Dermis microvascular lymphatic vessel endothelial cell (primary cell): ENCODE results near the gene CTTNBP2NL. TPM values are rescaled to one million over a fixed set of nuclear protein-coding genes. Genes with fewer than 3 reads are reported as not detected.
A peak's percentile ranks its signal among the peaks of the same experiment; 100 is the strongest.
"Not testable (repeated sequence)": the region's sequence is repeated elsewhere in the genome, so short reads cannot be mapped to it uniquely, and the experiment has no call there.

ENCODE experiments used
- DNase-seq, 2 donors: peaks; one replicate each; pipeline versions ENCODE4 v3.0.0 to v3.0.0-alpha.2; 2010; ENCODE audit warnings: low read depth in 2 of 2
- total RNA-seq: library from RNA; depleted of rRNA; stranded (reverse); fragments of >200 nt; gene quantifications from 2 replicates; pipeline ENCODE4 v1.2.1, GENCODE V29; 2014

Gene CTTNBP2NL
- total RNA-seq, 1 donor from 2014 or later: 13.0 TPM

DNA sequence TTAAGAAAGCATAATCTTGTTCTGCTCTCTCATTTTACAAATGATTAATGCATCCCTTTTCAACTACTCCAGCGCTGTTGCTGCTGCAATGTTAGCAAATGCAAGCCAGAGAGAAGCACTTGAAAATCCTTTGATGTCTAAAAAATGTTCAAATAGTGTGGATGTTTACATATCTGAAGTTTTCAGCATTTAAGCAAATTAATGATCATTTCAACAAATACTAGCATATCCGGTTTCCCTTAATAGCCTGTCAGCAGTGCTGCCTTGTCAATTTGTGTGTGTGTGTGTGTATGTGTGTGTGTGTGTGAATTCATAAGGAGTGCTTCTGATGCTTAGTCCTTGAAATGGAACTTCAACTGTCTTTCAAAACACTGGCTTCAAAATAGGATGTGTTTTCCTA lies 64.6 kb downstream of the CTTNBP2NL start:
- no peak for DNase-seq

DNA sequence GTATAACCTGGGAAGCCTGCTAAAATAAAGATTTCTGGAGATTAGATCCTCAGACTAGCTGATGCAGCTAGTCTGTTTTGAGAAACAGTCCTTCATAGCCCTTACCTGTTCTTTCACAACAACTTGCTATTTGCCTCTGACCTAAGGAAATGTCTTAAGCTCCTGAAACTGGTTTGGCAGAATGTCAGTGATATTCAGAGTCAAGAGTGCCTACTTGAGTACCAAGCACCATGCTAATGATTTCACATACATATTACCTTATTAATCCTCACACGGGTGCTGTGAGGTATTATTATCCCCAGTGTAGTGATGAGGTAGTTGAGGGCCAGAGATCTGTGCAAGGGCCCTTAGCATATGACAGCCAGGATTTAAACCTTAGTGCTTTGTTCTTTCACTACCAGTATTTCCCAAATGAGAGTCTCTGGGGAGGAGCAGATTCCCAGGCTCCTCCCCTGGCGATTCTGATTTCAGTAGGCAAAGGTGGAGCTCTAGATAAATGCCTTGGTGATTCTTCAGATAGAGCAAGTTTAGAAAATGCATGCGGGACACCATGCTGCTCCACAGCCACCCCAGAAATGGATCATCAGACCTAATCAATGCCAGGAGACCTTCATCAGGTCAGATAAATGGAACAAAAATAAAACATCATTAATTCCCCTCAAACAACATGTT lies 65.3 kb downstream of the CTTNBP2NL start:
- DNase-seq: no peak

DNA sequence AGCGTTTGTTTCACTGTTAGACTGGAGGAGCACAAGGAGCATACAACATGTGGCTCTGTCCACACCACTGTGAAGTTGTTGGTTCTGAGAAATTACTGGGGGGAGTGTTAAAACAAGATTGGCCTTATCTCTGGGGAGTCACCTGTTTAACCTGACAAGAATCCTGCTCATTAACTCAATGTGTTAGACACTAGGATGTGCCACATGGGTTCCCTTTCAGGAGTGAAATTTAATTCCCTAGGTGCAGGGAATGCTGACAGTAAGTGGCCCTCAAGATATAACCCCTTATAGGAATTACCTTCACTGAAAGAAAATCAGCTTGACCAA lies 66.9 kb downstream of the CTTNBP2NL start:
- no peak for DNase-seq

DNA sequence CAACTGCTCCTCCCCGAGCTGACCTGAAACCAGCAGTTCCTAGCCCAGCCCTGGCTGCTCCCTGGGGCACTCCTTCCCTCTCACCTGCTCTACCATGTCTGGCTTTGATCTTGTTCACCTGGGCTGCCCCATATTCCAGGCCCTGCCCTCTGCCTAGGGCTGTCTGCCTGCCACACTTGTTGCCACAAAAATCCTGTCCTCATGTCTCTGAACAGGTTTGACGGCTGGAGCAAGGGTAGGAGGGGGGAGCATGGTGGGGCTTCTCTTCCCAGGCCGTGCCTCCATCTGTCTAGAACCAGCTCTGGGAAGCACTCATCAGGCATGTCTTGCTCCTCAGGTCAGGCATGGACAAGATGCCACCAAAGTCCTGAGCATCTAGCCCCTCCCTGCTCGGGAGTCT lies 68.5 kb downstream of the CTTNBP2NL start:
- DNase-seq: no peak

DNA sequence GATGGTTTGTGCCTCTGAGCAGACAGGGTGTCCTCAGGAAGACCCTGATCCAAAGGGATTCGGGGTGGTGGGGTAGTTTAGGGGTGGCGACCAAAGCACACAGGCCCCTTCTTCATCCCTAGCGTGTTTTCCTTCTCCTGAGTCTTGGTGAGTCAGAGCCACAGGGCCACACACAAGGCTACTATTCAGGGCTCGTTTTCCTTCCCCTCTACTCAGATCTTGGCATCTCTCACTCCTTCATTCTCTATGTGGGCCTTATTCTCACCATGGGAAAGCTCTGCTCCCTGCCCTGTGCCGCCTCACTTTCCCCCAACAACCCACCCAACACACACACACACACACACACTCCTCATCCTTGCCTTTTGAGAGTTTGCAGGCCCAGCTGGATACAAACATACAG lies 69.1 kb downstream of the CTTNBP2NL start:
- DNase-seq: peak in 1 of 2 donors; percentile 78

DNA sequence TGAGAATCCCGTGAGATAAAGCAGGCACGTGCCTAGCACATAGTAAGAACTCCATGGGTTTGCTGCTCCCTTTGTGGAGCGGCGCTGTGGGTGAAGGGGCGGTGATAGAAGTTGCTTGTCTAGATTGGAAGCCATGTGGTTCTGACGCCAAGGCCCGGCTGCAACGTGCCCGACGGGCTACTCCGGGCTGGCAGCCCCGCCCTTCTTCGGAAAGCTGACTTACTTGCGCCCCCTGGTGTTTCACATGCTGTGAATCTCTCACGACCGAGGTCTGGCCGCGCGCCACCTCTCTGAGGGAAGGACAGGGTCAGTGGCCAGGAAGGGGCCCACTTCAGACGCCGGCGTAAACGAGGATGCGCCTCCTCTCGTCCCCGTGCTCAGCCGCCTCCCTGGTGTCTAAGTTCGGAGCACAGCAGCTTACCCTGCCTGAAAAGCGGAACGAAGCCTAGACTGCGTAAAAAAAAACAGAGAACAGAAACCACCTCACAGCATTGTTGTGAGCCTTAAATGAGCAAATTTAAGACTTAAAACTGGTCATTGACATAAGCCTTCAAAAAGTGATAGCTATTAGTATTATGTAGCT lies 70.2 kb downstream of the CTTNBP2NL start:
- DNase-seq: peak; percentile 81 to 95

DNA sequence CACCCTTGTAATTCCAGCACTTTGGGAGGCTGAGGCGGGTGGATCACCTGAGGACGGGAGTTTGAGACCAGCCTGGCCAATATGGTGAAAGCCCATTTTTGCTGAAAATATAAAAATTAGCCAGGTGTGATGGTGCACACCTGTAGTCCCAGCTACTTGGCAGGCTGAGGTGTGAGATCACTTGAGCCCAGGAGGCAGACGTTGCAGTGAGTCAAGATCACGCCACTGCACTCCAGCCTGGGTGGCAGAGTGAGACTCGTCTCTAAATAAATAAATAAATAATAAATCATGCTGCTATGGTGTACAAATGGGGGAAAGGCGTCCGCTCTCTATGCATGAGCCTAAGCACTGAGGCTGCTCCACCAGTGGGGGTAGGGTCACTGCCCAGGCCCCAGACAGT lies 74.3 kb downstream of the CTTNBP2NL start:
- DNase-seq: not testable (repeated sequence)

DNA sequence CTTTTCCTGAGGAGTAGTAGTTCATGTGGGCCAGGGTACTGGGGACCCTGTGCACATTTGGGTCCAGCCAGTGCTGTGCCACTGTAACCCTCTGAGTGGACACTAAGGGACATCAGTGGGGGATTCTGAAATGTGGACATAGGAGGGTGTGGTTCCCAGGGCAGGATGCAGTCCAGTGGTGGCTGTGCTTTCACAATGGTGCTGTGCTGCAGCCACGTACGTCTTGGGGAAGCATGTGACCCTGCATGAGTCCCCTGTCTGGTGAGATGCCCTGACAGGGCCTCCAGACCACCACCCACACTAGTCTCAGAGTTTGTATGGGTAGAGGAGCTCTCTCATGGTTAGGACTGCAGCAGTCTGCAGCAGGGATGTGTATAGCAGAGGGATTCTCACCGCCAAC lies 75.0 kb downstream of the CTTNBP2NL start:
- DNase-seq: no peak

DNA sequence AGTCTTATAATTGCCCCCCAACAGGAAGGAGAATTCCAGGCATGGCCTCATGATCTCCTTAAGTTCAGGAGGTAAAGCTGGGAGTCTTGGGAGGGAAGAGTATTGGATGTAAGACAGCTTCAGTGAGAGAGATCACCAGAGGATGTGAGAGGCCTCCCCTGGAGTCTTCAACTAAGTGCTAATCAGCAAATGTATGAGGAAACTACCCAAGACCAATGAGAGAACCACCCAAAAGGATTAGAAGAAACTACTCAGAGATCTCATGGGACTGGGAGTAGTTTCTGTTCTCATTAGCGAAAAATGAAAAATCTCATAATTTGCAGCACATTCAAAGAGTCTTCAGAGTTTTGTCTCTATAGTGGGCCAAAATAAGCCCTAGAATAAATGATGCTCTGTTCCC lies 76.1 kb downstream of the CTTNBP2NL start:
- DNase-seq: no peak

DNA sequence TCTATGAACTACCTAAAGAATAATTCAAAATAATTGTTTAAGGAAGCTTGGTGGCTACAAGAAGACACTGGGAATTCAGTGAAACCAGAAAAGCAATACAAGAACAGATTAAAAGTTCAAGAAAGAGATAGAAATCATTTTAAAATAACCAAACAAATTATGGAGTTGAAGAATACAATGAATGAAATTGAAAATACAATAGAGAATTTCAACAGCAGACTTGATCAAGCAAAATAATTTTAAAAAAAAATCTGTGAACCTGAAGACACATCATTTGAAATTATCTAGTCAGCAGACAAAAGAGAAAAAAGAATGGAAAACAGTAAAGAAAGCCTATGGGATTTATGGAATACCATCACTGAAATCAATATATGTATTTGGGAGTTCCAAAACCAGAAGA lies 81.5 kb downstream of the CTTNBP2NL start:
- no peak for DNase-seq

DNA sequence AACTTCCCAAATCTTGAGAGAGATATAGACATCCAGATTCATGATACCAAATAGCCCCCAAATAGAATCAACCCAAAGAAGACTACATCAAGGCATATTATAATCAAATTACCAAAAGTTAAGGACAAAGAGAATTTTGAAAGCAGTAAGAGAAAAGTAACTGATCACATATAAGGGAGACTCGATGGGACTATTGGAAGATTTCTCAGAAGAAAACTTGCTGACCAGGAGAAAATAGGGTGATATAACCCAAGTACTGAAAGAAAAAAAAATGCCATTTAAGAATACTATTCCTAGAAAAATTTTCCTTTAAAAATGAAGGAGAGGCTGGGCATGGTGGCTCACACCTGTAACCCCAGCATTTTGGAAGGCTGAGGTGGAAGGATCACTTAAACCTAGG lies 82.3 kb downstream of the CTTNBP2NL start:
- DNase-seq: no peak

DNA sequence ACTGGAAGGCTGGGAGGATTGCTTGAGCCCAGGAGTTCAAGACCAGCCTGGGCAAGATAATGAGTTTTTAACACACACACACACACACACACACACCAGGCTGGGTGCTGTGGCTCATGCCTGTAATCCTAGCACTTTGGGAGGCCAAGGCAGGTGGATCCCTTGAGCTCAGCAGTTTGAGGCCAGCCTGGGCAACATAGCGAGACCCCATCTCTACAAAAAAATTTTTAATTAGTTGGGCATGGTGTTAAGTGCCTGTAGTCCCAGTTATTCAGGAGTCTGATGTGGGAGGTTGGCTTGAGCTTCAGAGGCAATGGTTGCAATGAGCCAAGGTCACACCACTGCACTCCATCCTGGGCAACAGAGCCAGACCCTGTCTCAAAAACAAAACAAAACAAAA lies 90.0 kb downstream of the CTTNBP2NL start:
- not testable (repeated sequence) for DNase-seq

DNA sequence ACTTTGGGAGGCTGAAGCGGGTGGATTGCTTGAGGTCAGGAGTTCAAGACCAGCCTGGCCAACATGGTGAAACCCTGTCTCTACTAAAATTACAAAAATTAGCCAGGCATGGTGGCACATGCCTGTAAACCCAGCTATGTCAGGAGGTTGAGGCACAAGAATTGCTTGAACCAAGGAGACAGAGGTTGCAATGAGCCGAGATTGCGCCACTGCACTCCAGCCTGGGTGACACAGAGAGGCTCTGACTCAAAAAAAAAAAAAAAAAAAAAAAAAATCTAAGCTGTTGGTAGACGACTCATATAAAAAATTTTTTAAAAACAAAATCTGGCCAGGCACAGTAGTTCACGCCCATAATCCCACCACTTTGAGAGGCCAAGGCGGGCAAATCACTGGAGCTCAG lies 91.7 kb downstream of the CTTNBP2NL start:
- not testable (repeated sequence) for DNase-seq

DNA sequence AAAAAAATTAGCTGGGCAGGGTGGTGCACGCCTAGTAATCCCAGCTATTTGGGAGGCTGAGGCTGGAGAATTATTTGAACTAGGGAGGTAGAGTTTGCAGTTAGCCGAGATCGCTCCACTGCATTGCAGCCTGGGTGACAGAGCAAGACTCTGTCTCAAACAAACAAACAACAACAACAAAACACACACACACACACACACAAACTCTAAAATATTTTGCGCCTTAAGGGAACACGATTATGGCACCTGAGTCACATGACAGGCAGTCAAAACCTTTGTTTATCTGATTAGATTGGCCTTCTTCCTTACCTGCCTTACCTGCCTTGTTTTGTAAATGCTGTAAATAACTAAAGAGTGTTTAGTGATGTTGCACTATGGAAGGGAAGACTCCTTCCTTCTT lies 92.1 kb downstream of the CTTNBP2NL start:
- no peak for DNase-seq

DNA sequence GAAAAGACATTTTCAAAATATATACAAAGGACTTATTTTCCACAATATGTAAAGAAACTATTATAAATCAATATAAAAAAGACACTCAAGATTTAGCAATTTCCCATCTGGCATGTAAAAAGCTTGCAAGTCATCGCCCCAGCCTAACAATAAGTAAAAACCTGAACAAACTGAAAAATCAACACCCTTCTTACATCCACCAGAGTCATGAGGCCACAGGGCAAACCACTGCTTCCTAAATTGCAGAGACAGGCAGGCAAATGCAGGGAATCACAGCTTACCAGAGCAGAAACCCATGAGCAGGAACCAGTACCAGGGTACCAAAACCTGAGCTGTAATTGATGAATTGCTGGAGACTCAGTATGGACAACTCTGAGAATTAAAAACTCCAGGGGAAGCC lies 96.1 kb downstream of the CTTNBP2NL start:
- DNase-seq: no peak

DNA sequence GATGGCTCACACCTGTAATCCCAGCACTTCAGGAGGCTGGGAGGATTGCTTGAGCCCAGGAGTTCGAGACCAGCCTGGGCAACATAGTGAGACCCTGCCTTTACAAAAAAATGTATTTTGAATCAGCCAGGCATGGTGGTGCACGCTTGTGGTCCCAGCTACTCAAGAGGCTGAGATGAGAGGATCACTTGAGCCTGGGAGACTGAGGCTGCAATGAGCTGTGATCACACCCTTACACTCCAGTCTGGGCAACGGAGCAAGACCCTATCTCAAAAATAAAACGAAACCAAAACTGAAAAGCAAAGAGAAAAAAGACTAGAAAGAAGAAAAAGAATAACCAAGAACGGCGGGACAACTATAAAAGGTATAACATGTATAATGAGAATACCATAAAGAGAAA lies 97.3 kb downstream of the CTTNBP2NL start:
- DNase-seq: no peak

DNA sequence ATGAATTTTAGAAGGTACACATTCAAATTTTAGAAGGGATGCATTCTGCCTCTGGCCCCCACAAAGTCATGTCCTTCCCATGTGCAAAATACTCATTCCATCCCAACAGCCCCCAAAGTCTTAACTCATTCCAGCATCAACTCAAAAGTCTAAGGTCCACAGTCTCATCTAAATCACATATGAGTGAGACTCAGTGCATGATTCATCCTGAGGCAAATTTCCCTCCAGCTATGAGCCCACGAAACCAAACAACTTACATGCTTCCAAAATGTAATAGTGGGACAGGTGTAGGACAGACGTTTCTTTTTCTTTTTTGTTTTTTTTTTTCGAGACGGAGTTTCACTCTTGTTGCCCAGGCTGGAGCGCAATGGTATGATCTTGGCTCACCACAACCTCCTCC lies 100.3 kb downstream of the CTTNBP2NL start:
- no peak for DNase-seq

DNA sequence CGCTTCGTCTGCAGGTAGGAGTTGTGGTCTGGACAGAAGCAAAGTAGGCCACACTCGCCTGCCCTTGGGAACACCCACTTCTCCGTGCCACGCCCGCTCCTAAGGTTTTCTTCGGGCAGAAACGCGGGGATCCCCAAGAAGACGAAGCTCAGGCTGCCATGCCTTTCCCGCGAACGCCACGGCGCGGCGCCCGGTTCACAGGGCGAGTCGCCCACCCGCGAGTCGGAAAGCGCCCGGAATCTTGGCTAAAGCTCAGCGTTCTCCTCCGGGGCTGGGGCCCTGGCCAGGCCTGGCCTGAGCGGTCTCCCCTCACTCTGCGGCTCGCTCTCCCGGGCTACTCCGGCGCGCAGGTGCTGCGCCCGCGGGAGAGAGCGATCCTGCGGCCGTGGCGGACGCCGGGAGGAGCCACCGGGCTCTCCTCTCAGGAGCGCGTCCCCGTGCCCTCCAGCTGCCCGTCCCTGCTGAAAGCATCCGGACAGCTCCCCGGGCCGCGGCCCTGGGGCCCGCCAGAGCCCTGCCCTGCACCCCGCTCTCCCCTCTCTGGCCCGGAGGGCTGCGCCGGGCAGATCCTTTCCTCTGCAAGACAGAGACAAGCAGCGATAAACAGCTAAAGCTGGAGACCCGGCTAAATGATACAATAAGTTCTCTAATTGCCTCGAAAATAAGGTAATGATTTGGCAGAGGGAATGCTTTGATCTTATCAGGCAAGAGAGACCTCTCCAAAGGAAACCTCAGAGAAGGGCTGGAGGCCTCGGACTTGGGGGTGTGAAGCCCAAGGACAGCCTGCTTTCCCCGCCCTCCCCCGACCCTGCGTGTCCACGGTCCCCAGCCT lies 106.0 kb downstream of the CTTNBP2NL start:
- DNase-seq: peak; percentile 9 to 55

DNA sequence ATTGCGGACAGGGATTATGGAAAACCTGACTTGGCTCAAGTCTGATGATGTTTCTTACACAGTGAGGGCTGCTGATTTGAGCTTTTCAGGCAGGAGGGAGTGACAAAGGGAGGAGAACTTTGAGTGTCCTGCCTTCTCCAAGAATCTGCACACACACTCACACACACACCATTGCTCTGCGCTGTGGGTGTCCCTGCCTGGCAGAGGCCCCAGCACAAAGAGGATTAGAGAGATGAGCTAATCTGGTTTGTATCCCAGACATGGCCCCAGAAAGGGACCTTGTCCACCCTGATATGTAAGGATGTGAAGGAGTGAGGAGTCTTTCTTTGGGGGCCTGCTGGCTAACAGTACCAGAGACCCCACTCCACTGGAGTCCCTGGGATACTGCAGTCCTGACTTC lies 106.8 kb downstream of the CTTNBP2NL start:
- DNase-seq: no peak

DNA sequence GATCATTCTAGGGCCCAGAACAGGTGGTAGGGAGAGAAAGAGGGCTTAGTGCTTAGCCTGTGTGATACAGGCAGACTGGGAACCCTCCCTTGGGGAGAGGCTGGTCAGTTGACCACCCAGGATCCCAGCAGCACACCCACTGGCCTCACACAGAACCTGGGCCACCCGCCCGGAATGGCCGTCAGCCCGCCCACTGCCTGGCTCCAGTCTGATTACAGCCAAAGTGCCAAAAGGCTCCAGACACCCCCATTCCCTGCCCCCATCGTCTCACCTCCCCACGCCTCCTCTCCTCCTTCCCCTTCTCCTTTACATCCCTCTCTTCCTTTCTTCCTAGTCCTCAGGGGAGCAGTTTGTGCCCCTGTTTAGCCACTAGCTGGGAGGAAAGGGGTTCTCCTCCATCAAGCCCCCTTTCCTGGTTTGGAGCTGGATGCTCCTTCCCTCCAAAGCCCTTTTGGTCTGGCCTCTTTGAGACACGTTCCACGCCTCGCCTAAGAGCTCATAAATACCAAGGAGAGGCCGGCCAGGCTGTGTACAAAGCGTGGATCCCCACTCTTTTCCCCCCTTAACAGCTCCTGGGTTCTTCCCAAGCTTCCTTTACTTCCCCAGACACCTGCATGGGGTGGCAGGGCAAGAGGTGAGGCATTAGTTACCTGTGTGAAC lies 108.1 kb downstream of the CTTNBP2NL start:
- DNase-seq: no peak

DNA sequence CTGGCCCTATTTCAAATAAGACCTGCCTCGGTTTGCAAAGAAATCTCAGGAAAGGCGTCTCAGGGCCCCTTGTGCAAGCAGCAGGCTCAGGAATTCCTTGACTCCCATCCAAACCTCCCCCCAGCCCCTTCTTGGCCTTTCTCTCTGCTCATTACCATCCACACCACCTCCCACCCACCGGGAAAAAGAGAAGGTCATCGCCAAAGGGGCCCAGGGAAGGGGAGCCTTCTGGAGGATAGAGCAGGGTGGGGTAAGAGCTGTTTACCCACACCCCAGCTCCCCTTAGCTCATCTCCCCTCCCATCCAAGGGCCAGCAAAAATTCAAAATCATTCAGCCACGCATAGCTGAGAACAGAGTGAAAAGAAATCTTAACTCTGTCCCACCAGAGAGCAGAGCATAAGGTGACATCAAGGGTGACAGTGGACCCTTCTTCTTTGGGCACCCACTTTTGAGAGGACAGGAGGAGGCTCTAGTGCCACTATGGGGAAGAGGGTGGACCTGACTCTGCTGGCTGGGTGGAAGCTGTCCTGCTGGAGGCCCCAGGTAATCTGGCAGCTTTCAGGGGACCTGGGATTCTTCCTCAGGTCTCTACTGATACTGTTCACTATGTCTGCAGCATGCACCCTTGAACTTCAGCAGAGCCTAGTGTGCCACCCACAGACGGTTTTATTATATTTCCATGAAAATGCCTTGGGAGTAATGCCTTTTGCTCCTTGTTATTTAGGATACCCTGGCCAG lies 108.8 kb downstream of the CTTNBP2NL start:
- DNase-seq: no peak

DNA sequence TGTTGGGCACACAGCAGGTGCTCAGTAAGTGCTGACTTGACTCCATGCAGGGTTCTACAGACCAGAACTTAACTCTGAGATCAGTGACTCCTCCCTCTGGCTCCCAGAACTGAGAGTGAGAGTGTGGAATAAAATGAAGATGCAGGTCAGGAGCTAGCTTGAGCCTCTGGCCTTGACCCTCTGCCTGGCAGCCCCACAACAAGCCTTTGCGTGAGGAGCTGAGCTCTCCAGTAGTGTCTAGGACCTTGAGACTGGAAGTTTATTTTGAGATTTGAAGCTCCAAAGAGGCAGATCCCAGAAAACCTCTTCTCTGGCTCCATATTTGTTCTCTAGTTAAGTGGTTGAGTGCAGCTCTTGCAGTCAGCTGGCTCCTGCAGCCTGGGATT lies 109.4 kb downstream of the CTTNBP2NL start:
- DNase-seq: no peak
